H1 (cell line): ENCODE measurements around the gene MRPL50. TPM values are rescaled to one million over a fixed set of nuclear protein-coding genes. Genes with fewer than 3 reads are reported as not detected.

Experiments
- CTCF ChIA-PET: fragments of 300-600 bp; sonication (Branson Sonifier 250); formaldehyde crosslinking; loops from one replicate; lab custom pipeline; 2021; ENCODE audit not compliant: partially characterized antibody; lab: Charles Lee
- POLR2A ChIA-PET: fragments of 300-600 bp; sonication (Branson Sonifier 250); formaldehyde crosslinking; loops from one replicate; lab custom pipeline; 2021; ENCODE audit warnings: inconsistent platforms; ENCODE audit not compliant: partially characterized antibody; lab: Charles Lee
- DNase-seq, 2 experiments: peaks; one replicate each; pipeline versions ENCODE4 v3.0.0 to v3.0.0-alpha.2; 2010 to 2022; ENCODE audit warnings: low spot score in 2 of 2, low read depth in 1 of 2, mixed read lengths in 1 of 2
- FAIRE-seq: peaks from 2 replicates; lab custom pipeline; 2011; peaks lifted over from hg19 to GRCh38; lab: Jason Lieb, UNC
- H2AFZ ChIP-seq: 2 replicates; pipeline ENCODE4 v1.8.1; 2012; ENCODE audit warnings: low read length, inconsistent platforms
- H2AK5ac ChIP-seq: 2 replicates; pipeline ENCODE4 v1.6.1; 2013; ENCODE audit warnings: low read depth, low read length
- H2BK120ac ChIP-seq: replicated peaks from 2 replicates; pipeline ENCODE3; 2013; ENCODE audit warnings: low read depth, low read length, inconsistent platforms
- H2BK12ac ChIP-seq: 2 replicates; pipeline ENCODE4 v1.6.1; 2013; ENCODE audit warnings: low read depth, low read length
- H2BK15ac ChIP-seq: 2 replicates; pipeline ENCODE4 v1.6.1; 2013; ENCODE audit warnings: low read length
- H2BK20ac ChIP-seq: 2 replicates; pipeline ENCODE4 v1.6.1; 2013; ENCODE audit warnings: low read length
- H2BK5ac ChIP-seq: 2 replicates; pipeline ENCODE4 v1.6.1; 2013; ENCODE audit warnings: low read depth, low read length
- H3K14ac ChIP-seq: 2 replicates; pipeline ENCODE4 v1.6.1; 2013; ENCODE audit warnings: inconsistent platforms; ENCODE audit not compliant: insufficient read length
- H3K18ac ChIP-seq: 2 replicates; pipeline ENCODE4 v1.6.1; 2013; ENCODE audit warnings: low read length; ENCODE audit errors: extremely low read depth
- H3K23ac ChIP-seq: 2 replicates; pipeline ENCODE4 v1.6.1; 2013; ENCODE audit warnings: inconsistent platforms; ENCODE audit not compliant: insufficient read length
- H3K23me2 ChIP-seq: 2 replicates; pipeline ENCODE4 v1.6.1; 2013; ENCODE audit warnings: low read depth, low read length
- H3K27ac ChIP-seq: 2 replicates; pipeline ENCODE4 v1.6.1; 2011; ENCODE audit warnings: low read depth, low read length, inconsistent platforms
- H3K27me3 ChIP-seq, 4 experiments: replicated peaks in 1 of 4; 1 replicate in 1 of 4; 2 replicates in 3 of 4; pipeline versions ENCODE4 v1.6.1 to v1.8.1; 2011 to 2013; ENCODE audit warnings: low read length in 3 of 4, mild to moderate bottlenecking in 3 of 4, inconsistent platforms in 2 of 4, mixed read lengths in 2 of 4, moderate library complexity in 1 of 4; ENCODE audit not compliant: control insufficient read depth in 3 of 4, insufficient read depth in 3 of 4; ENCODE audit errors: extremely low read depth in 1 of 4
- H3K36me3 ChIP-seq, 4 experiments: 2 replicates each; pipeline versions ENCODE4 v1.6.1 to v1.8.1; 2011 to 2013; ENCODE audit warnings: mild to moderate bottlenecking in 4 of 4, low read length in 3 of 4, moderate library complexity in 2 of 4, control low read depth in 1 of 4, inconsistent platforms in 1 of 4; ENCODE audit not compliant: insufficient read depth in 4 of 4, control insufficient read depth in 2 of 4
- H3K4ac ChIP-seq: replicated peaks from 2 replicates; pipeline ENCODE3; 2013; ENCODE audit warnings: low read length, low read depth, mixed read lengths, inconsistent platforms; ENCODE audit not compliant: insufficient read length
- H3K4me1 ChIP-seq, 4 experiments: replicated peaks in 1 of 4; 1 replicate in 1 of 4; 2 replicates in 3 of 4; pipeline versions ENCODE4 v1.6.1 to v1.8.1; 2011 to 2013; ENCODE audit warnings: low read length in 3 of 4, inconsistent platforms in 2 of 4, mixed read lengths in 1 of 4; ENCODE audit not compliant: insufficient read depth in 4 of 4, control insufficient read depth in 3 of 4
- H3K4me2 ChIP-seq, 2 experiments: 2 replicates each; pipeline versions ENCODE4 v1.6.1 to v1.8.1; 2011 to 2013; ENCODE audit warnings: low read depth in 2 of 2, low read length in 2 of 2, control low read depth in 1 of 2, inconsistent platforms in 1 of 2, mild to moderate bottlenecking in 1 of 2; ENCODE audit not compliant: insufficient read depth in 1 of 2
- H3K4me3 ChIP-seq, 4 experiments: fragments of 200-600, 300-600 bp in 1 of 4; sonication (generic), shearing (Covaris generic), sonication (Bioruptor Twin) in 1 of 4; 2 replicates each; pipeline versions ENCODE4 v1.5.1 to v1.8.1; 2011 to 2016; ENCODE audit warnings: low read length in 4 of 4, low read depth in 3 of 4, control low read depth in 2 of 4, inconsistent platforms in 2 of 4, mild to moderate bottlenecking in 2 of 4, mixed read lengths in 1 of 4, moderate library complexity in 1 of 4; ENCODE audit not compliant: insufficient read depth in 2 of 4; ENCODE audit errors: extremely low read depth in 1 of 4
- H3K56ac ChIP-seq: replicated peaks from 2 replicates; pipeline ENCODE3; 2013; ENCODE audit warnings: low read depth, mild to moderate bottlenecking, mixed read lengths, low read length, inconsistent platforms; ENCODE audit not compliant: insufficient read length
- H3K79me1 ChIP-seq: 2 replicates; pipeline ENCODE4 v1.6.1; 2013; ENCODE audit warnings: low read depth, low read length, control low read depth
- H3K79me2 ChIP-seq, 2 experiments: 2 replicates each; pipeline versions ENCODE4 v1.6.1 to v1.8.1; 2012 to 2013; ENCODE audit warnings: low read length in 2 of 2, mild to moderate bottlenecking in 2 of 2, inconsistent platforms in 1 of 2; ENCODE audit not compliant: insufficient read depth in 2 of 2, control insufficient read depth in 1 of 2
- H3K9ac ChIP-seq, 4 experiments: replicated peaks in 1 of 4; 1 replicate in 1 of 4; 2 replicates in 3 of 4; pipeline versions ENCODE4 v1.6.1 to v1.8.1; 2011 to 2013; ENCODE audit warnings: low read depth in 3 of 4, low read length in 3 of 4, control low read depth in 2 of 4, mild to moderate bottlenecking in 2 of 4, moderate library complexity in 2 of 4, inconsistent platforms in 1 of 4; ENCODE audit errors: extremely low read depth in 1 of 4
- H3K9me3 ChIP-seq, 2 experiments: 2 replicates each; pipeline versions ENCODE4 v1.6.1 to v1.8.1; 2012 to 2013; ENCODE audit warnings: mild to moderate bottlenecking in 2 of 2, moderate library complexity in 2 of 2, control low read depth in 1 of 2, inconsistent platforms in 1 of 2, low read depth in 1 of 2, low read length in 1 of 2, mixed read lengths in 1 of 2; ENCODE audit not compliant: insufficient read depth in 2 of 2
- H4K20me1 ChIP-seq, 2 experiments: replicated peaks in 1 of 2; 2 replicates each; pipeline versions ENCODE3 to v1.8.1; 2011 to 2013; ENCODE audit warnings: inconsistent platforms in 2 of 2, low read length in 2 of 2, mild to moderate bottlenecking in 1 of 2; ENCODE audit not compliant: insufficient read depth in 2 of 2, control insufficient read depth in 1 of 2
- H4K5ac ChIP-seq: 2 replicates; pipeline ENCODE4 v1.6.1; 2013; ENCODE audit warnings: low read length, low read depth, mixed read lengths, inconsistent platforms; ENCODE audit not compliant: insufficient read length
- H4K8ac ChIP-seq: 2 replicates; pipeline ENCODE4 v1.8.0; 2013; ENCODE audit warnings: mild to moderate bottlenecking, moderate library complexity, low read length, inconsistent platforms; ENCODE audit not compliant: insufficient read depth; ENCODE audit errors: extremely low read depth
- H4K91ac ChIP-seq: replicated peaks from 2 replicates; pipeline ENCODE3; 2013; ENCODE audit warnings: low read length, mixed read lengths, inconsistent platforms; ENCODE audit not compliant: insufficient read length
- CBX5 ChIP-seq: fragments of 300-800, 300-1000 bp; sonication (generic); IDR thresholded peaks from 2 replicates; pipeline ENCODE4 v1.7.1; 2016; ENCODE audit warnings: antibody characterized with exemption, low read length, low read depth
- CHD1 ChIP-seq: IDR thresholded peaks from 2 replicates; pipeline ENCODE4 v1.6.1; 2012; ENCODE audit warnings: low read depth, low read length, improper control_type of control experiment
- EGR1 ChIP-seq: IDR thresholded peaks from 2 replicates; pipeline ENCODE4 v1.6.1; 2011; ENCODE audit warnings: low read depth, low read length, borderline replicate concordance
- EZH2 ChIP-seq: fragments of 200-600 bp; sonication (generic); IDR thresholded peaks from 2 replicates; pipeline ENCODE4 v1.7.1; 2012; ENCODE audit warnings: low read depth, mild to moderate bottlenecking, moderate library complexity, low read length, inconsistent platforms; ENCODE audit not compliant: severe bottlenecking
- GABPA ChIP-seq: IDR thresholded peaks from 2 replicates; pipeline ENCODE4 v1.6.1; 2011; ENCODE audit warnings: mild to moderate bottlenecking, low read length, moderate library complexity, borderline replicate concordance; ENCODE audit not compliant: insufficient read depth
- JUN ChIP-seq: IDR thresholded peaks from 2 replicates; pipeline ENCODE4 v1.6.1; 2011; ENCODE audit warnings: low read depth, mild to moderate bottlenecking, improper control_type of control experiment, low read length
- JUND ChIP-seq: IDR thresholded peaks from 2 replicates; pipeline ENCODE4 v1.6.1; 2011; ENCODE audit warnings: mild to moderate bottlenecking, improper control_type of control experiment, low read length
- RAD21 ChIP-seq, 2 experiments: IDR thresholded peaks in 1 of 2; conservative IDR thresholded peaks in 1 of 2; 2 replicates each; pipeline ENCODE4 v1.6.1; 2011; ENCODE audit warnings: low read depth in 2 of 2, low read length in 2 of 2, improper control_type of control experiment in 1 of 2, inconsistent platforms in 1 of 2, mild to moderate bottlenecking in 1 of 2, moderate library complexity in 1 of 2
- RNF2 ChIP-seq: fragments of 200-900, 300-1000 bp; sonication (generic); IDR thresholded peaks from 2 replicates; pipeline ENCODE4 v1.7.1; 2016; ENCODE audit warnings: borderline replicate concordance, low read depth, mild to moderate bottlenecking, antibody characterized with exemption, low read length; ENCODE audit not compliant: poor library complexity, severe bottlenecking; ENCODE audit errors: missing control alignments
- SAP30 ChIP-seq: fragments of 300-600 bp; sonication (generic); IDR thresholded peaks from 2 replicates; pipeline ENCODE4 v1.7.1; 2012; ENCODE audit warnings: low read length, moderate library complexity, mild to moderate bottlenecking, inconsistent platforms; ENCODE audit not compliant: insufficient read depth, insufficient replicate concordance
- SP4 ChIP-seq: IDR thresholded peaks from 2 replicates; pipeline ENCODE4 v1.6.1; 2012; ENCODE audit warnings: low read length, inconsistent platforms
- WGBS, 2 experiments: shearing (Covaris generic) in 1 of 2; methylation state at CpG; one replicate each; pipeline versions ENCODE4 v1.1.6 to v1.1.7; 2013 to 2015; ENCODE audit warnings: low lambda C conversion rate in 2 of 2, mixed read lengths in 2 of 2, inconsistent platforms in 1 of 2, low coverage in 1 of 2, missing lambda C conversion rate in 1 of 2; ENCODE audit not compliant: insufficient replicate concordance in 2 of 2, insufficient coverage in 1 of 2, insufficient read length in 1 of 2; ENCODE audit errors: extremely low coverage in 1 of 2, missing lambda C conversion rate in 1 of 2; 5-methylcytosine and 5-hydroxymethylcytosine counted together
- polyA plus RNA-seq, 7 experiments: library from polyadenylated mRNA; depleted of rRNA in 3 of 7; stranded (reverse) in 5 of 7; unstranded in 2 of 7; fragments of >200 nt in 5 of 7; fragments of 200-250 nt in 2 of 7; gene quantifications; 1 replicate in 5 of 7; 2 replicates in 1 of 7; 4 replicates in 1 of 7; pipeline versions ENCODE4 v1.2.1 to v1.2.3, GENCODE V29; 2011 to 2013; ENCODE audit warnings: missing spikeins in 2 of 7, mixed read lengths in 2 of 7
- total RNA-seq: library from RNA; stranded (reverse); fragmentation: NEBNext Ultra II Directional; extraction: Animal tissue kit (Norgen Biotek cat#: 25700); gene quantifications from 2 replicates; pipeline ENCODE4 v1.2.1, GENCODE V29; 2021

MRPL50 gene
- total and polyA plus RNA-seq, 2 of the 8 experiments (the other 6 are each of a cell fraction or from before 2014, with no cell fraction given): 17.8 to 25.1 TPM

DNA sequence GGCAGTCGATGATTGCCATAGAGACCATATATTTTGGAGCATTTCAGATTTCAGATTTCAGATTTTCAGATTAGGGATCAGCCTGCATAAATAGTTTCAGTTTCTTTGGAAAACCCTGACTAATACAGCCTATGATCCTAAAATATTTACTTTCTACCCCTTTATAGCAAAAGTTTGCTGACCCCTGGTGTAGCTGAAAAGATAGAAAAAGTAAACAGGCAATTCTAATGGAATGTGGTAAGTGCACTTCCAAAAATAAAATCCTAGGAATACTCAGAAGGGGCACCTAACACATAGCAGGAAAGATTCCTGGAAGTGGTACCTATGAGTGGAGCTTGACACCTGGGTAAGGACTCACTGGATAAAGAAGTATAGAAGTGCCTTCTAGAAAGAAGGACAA, 48.1 kb downstream of the MRPL50 start:
- Histone ChIP-seq H3K23me2 (no peaks in the 10 kb centered on the region), H3K27ac (no peak overlapping the region), H2BK120ac (no peak overlapping the region), H3K4ac (no peak overlapping the region), H3K4me1 (no peaks in the 10 kb centered on the region), H2AK5ac (no peak overlapping the region), H3K4me3 (no peak overlapping the region), H4K20me1 (no peaks in the 10 kb centered on the region), H3K23ac (no peak overlapping the region), H4K5ac (no peak overlapping the region), H3K79me1 (no peaks in the 10 kb centered on the region), H3K79me2 (no peaks in the 10 kb centered on the region), H4K91ac (no peak overlapping the region), H3K14ac (no peak overlapping the region), H2BK5ac (no peak overlapping the region), H3K9ac (no peak overlapping the region), H3K56ac (no peak overlapping the region), H4K8ac (no peak overlapping the region), H2BK20ac (no peak overlapping the region), H2BK12ac (no peak overlapping the region), H3K36me3 (no peaks in the 10 kb centered on the region), H3K18ac (no peak overlapping the region), H3K4me2 (no peak overlapping the region), H2AFZ (no peak overlapping the region), H3K27me3 (no peaks in the 10 kb centered on the region), H3K9me3 (no peaks in the 10 kb centered on the region), H2BK15ac (no peak overlapping the region)
- ChIA-PET POLR2A (no interaction called here), CTCF (interaction anchor here (0.6 to 1.3 kb wide), 3 partner anchors 24 to 231 kb away, joined by 3 to 5 read pairs (median 3); no protein-coding TSS in a partner anchor)
- FAIRE-seq (no peak), DNase-seq (no peak)
- WGBS, 2 experiments: 92% methylated on average over 1 of the region's 1 CpG; no CpG with 5 or more reads in 1 of the 2 experiments
- TF ChIP-seq SP4 (no peak), JUND (no peak), SAP30 (no peak), GABPA (no peak), CBX5 (no peak), RAD21 (IDR thresholded peaks at IDR 0.05 in 1 of 2, conservative IDR thresholded peaks at IDR 0.05 in 1 of 2; ENCODE audit: low read depth in 2 of 2, low read length in 2 of 2) (no peak), RNF2 (no peak), EGR1 (no peak), CHD1 (no peak), JUN (no peak), EZH2 (no peak)
